DOHH2 (cell line): ENCODE measurements around the gene DSCAML1.

Experiments used
- H3F3A ChIP-seq: fragments of 200-600 bp; sonication (generic), shearing (Covaris generic); 2 replicates; pipeline ENCODE4 v1.6.0; 2016; ENCODE audit warnings: antibody characterized with exemption, mild to moderate bottlenecking; ENCODE audit not compliant: control insufficient read depth, insufficient read depth
- H3K27ac ChIP-seq: fragments of 200-600 bp; sonication (generic); 2 replicates; pipeline ENCODE4 v1.5.1; 2014; ENCODE audit warnings: low read depth, mild to moderate bottlenecking, low read length, moderate library complexity
- H3K27me3 ChIP-seq: fragments of 200-600 bp; sonication (generic); 2 replicates; pipeline ENCODE4 v1.6.1; 2014; ENCODE audit warnings: mild to moderate bottlenecking, low read length, mixed read lengths; ENCODE audit not compliant: control insufficient read depth
- H3K36me3 ChIP-seq: fragments of 200-600 bp; sonication (generic); 2 replicates; pipeline ENCODE4 v1.6.1; 2014; ENCODE audit warnings: mild to moderate bottlenecking, low read length, moderate library complexity, mixed read lengths; ENCODE audit not compliant: control insufficient read depth
- H3K4me1 ChIP-seq: fragments of 200-600 bp; sonication (generic); 2 replicates; pipeline ENCODE4 v1.6.1; 2014; ENCODE audit warnings: mild to moderate bottlenecking, low read length, mixed read lengths; ENCODE audit not compliant: control insufficient read depth
- H3K4me2 ChIP-seq: fragments of 200-600 bp; sonication (generic); 2 replicates; pipeline ENCODE4 v1.6.0; 2014; ENCODE audit warnings: mild to moderate bottlenecking, low read length, moderate library complexity
- H3K4me3 ChIP-seq: fragments of 200-600 bp; sonication (generic); 2 replicates; pipeline ENCODE4 v1.5.1; 2014; ENCODE audit warnings: mild to moderate bottlenecking, low read length, mixed read lengths
- H3K79me2 ChIP-seq: fragments of 200-600 bp; sonication (generic); 2 replicates; pipeline ENCODE4 v1.6.1; 2014; ENCODE audit warnings: mild to moderate bottlenecking, low read length, mixed read lengths; ENCODE audit not compliant: control insufficient read depth
- H3K9me2 ChIP-seq: fragments of 200-600 bp; sonication (generic); replicated peaks from 2 replicates; pipeline ENCODE4 v1.6.1; 2014; ENCODE audit warnings: mild to moderate bottlenecking, low read length, mixed read lengths; ENCODE audit not compliant: control insufficient read depth
- H3K9me3 ChIP-seq: fragments of 200-600 bp; sonication (generic); 2 replicates; pipeline ENCODE4 v1.6.1; 2014; ENCODE audit warnings: antibody characterized with exemption, low read length, mixed read lengths; ENCODE audit not compliant: control insufficient read depth, insufficient read depth
- H4K20me1 ChIP-seq: fragments of 200-600 bp; sonication (generic); 2 replicates; pipeline ENCODE4 v1.6.0; 2014; ENCODE audit warnings: low read depth, mild to moderate bottlenecking, antibody characterized with exemption, low read length, moderate library complexity; ENCODE audit not compliant: control insufficient read depth, insufficient read depth
- EZH2phosphoT487 ChIP-seq: fragments of 200-600 bp; sonication (generic); IDR thresholded peaks from 2 replicates; pipeline ENCODE4 v1.6.1; 2017; ENCODE audit warnings: borderline replicate concordance, mild to moderate bottlenecking, antibody characterized with exemption, low read length, moderate library complexity, mixed read lengths
- TF ChIP-seq, protein P1 (sequence below): fragments of 200-600 bp; sonication (generic); IDR thresholded peaks from one replicate; pipeline ENCODE4 v1.5.1; 2014; ENCODE audit warnings: antibody characterized with exemption, mild to moderate bottlenecking, low read depth, low read length; ENCODE audit not compliant: poor library complexity, severe bottlenecking

DSCAML1 gene

DNA sequence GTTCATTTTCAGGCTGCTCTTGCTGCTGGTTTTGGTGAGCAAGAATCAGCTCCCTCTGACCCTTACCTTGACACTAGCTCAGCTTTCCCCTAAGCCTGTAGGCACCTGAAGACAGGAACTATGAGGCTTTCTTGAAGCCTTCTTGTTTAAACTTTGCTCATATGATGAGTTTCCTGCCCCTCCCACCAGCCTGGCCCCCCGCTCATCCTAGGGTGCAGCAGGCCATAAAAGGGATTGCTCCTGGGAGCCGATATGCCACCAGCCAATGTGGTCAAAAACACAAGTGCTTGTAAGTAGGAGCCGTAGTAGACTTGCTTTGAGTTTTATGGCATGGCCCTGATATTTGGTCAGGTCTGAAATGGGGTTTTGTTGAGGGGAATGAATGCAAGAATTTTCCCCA is 164.7 kb downstream of the DSCAML1 start:
- Histone ChIP-seq H3K4me2 (no peak overlapping the region), H3K79me2 (no peaks in the 10 kb centered on the region), H3K27me3 (0 out of 2 replicates have a peak, but pooled peaks cover 3% of the 10 kb centered on the region), H3K9me2 (no peaks in the 10 kb centered on the region), H3K9me3 (no peaks in the 10 kb centered on the region), H3K36me3 (no peaks in the 10 kb centered on the region), H3F3A (no peaks in the 10 kb centered on the region), H3K27ac (no peak overlapping the region), H4K20me1 (no peaks in the 10 kb centered on the region), H3K4me3 (no peak overlapping the region), H3K4me1 (no peaks in the 10 kb centered on the region)
- TF ChIP-seq, protein P1, sequence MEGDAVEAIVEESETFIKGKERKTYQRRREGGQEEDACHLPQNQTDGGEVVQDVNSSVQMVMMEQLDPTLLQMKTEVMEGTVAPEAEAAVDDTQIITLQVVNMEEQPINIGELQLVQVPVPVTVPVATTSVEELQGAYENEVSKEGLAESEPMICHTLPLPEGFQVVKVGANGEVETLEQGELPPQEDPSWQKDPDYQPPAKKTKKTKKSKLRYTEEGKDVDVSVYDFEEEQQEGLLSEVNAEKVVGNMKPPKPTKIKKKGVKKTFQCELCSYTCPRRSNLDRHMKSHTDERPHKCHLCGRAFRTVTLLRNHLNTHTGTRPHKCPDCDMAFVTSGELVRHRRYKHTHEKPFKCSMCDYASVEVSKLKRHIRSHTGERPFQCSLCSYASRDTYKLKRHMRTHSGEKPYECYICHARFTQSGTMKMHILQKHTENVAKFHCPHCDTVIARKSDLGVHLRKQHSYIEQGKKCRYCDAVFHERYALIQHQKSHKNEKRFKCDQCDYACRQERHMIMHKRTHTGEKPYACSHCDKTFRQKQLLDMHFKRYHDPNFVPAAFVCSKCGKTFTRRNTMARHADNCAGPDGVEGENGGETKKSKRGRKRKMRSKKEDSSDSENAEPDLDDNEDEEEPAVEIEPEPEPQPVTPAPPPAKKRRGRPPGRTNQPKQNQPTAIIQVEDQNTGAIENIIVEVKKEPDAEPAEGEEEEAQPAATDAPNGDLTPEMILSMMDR, result no peak
- TF ChIP-seq EZH2phosphoT487, result no peak

DNA sequence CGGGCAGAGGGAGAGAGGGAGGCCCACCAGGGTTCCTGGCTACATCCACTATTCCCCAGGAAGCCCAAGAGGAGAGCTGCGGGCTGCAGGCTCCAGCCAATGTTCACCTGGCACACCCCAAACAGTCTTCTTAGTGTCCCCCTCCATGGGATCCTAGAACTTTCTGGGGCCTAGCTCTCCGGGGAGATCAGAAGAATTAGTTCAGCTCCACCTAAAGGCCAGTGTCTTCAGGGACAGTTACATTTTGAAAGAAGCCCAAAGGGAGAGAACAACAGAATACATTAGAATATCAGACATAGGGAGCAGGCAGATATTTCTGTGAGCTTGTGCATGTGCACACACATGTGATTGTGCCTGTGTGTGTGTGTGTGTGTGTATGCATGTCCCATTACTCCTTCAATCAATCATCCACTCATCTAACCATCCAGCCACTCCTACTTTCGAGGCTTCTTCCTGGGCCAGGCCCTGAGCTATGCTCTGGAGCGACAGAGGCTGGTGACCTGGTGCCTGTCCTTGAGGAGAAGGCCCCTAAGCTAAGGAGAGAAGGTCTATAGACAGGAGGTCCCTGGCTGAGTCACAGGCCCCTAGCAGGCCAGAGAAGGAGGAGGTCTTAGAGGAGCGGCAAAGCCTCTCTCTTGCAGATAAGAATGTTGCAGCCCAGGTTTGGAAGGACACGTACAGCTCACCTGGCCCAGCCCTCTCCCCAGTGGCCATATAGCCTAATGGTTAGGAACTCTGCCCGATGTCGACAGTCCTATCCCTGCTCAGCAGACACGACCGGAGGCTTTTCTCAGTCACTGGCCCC is 165.5 kb downstream of the DSCAML1 start:
- Histone ChIP-seq H3K79me2 (no peaks in the 10 kb centered on the region), H4K20me1 (no peaks in the 10 kb centered on the region), H3K27me3 (0 out of 2 replicates have a peak, but pooled peaks cover 3% of the 10 kb centered on the region), H3K9me2 (no peaks in the 10 kb centered on the region), H3K4me3 (no peak overlapping the region), H3K4me1 (no peaks in the 10 kb centered on the region), H3K4me2 (no peak overlapping the region), H3K9me3 (no peaks in the 10 kb centered on the region), H3K36me3 (no peaks in the 10 kb centered on the region), H3F3A (no peaks in the 10 kb centered on the region), H3K27ac (no peak overlapping the region)
- no peak for TF ChIP-seq EZH2phosphoT487
- TF ChIP-seq, protein P1, result no peak

DNA sequence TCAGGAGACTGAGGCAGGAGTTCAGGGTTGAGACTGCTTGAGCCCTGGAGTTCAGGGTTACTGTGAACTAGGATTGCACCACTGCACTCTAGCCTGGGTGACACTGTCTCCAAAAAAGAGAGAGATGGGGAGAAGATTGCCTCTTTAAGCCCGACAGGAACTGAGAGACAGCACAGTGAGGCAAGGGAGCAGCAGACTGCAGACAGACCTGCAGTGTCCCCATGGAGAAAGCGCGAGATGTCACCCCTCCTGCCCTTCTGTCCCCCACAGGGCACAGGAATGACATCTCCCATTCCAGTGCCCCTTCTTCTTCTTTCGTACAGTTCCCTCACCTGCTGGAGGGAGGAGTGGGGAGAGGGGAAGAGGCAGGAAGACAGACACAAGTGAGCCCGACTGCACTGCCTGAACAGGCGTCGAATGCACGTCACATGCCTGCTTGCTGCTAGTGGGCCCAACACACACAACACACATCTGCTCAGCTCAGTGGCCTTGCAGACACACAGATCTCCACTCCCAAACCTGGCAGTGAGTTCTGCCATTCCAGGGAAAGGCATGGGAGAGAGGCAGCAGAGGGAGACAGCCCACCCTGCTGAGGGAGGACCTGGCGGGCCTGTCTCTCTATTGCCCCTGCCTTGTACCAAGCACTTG is 167.0 kb downstream of the DSCAML1 start:
- H3K4me2 ChIP-seq, result no peak overlapping the region
- no peaks in the 10 kb centered on the region for H3K36me3 ChIP-seq
- no peaks in the 10 kb centered on the region for H3F3A ChIP-seq

More for the DNA sequence above, 167.0 kb downstream of the DSCAML1 start:
- Histone ChIP-seq H3K27me3 (0 out of 2 replicates have a peak, but pooled peaks cover 3% of the 10 kb centered on the region), H4K20me1 (no peaks in the 10 kb centered on the region), H3K4me3 (no peak overlapping the region), H3K9me3 (no peaks in the 10 kb centered on the region), H3K27ac (no peak overlapping the region), H3K4me1 (no peaks in the 10 kb centered on the region), H3K9me2 (no peaks in the 10 kb centered on the region), H3K79me2 (no peaks in the 10 kb centered on the region)
- no peak for TF ChIP-seq EZH2phosphoT487
- TF ChIP-seq, protein P1, result no peak
